Stimulated activated CD4-positive, alpha-beta T cell treated with anti-CD3 and anti-CD28 coated beads, Interleukin-4, amount 100 ng/mL, for 24 hours (primary cell): Measurements from ENCODE around the gene IMP4.
A peak's percentile ranks its signal among the peaks of the same experiment; 100 is the strongest.

Source experiments
- DNase-seq: peaks from one replicate; pipeline ENCODE4 v3.0.0-alpha.2; 2020

Gene IMP4

GRCh38 chr2:130358420-130359350, 16.0 kb downstream of the IMP4 start:
- no peak for DNase-seq

- no peak for DNase-seq
Observed at GRCh38 chr2:130359466-130359865, 16.8 kb downstream of the IMP4 start.

- DNase-seq = no peak
Observed at GRCh38 chr2:130363479-130363878, 20.8 kb downstream of the IMP4 start.

- DNase-seq = no peak
Observed at GRCh38 chr2:130365075-130365474, 22.4 kb downstream of the IMP4 start.

- no peak for DNase-seq
Observed at GRCh38 chr2:130365963-130366362, 23.3 kb downstream of the IMP4 start.

GRCh38 chr2:130366720-130367119, 24.0 kb downstream of the IMP4 start:
- DNase-seq = no peak

GRCh38 chr2:130368786-130369185, 26.1 kb downstream of the IMP4 start:
- no peak for DNase-seq

- DNase-seq = no peak
Observed at GRCh38 chr2:130369311-130369964, 26.7 kb downstream of the IMP4 start.

- DNase-seq = no peak
Observed at GRCh38 chr2:130369965-130370341, 27.3 kb downstream of the IMP4 start.

- peak; percentile 30 for DNase-seq
Observed at GRCh38 chr2:130370490-130370889, 27.8 kb downstream of the IMP4 start.

GRCh38 chr2:130371723-130372054, 29.0 kb downstream of the IMP4 start:
- no peak for DNase-seq

GRCh38 chr2:130372055-130372832, 29.5 kb downstream of the IMP4 start:
- peak; percentile 75 for DNase-seq

GRCh38 chr2:130372833-130373807, 30.4 kb downstream of the IMP4 start:
- no peak for DNase-seq

- no peak for DNase-seq
Observed at GRCh38 chr2:130373808-130374365, 31.2 kb downstream of the IMP4 start.

- no peak for DNase-seq
Observed at GRCh38 chr2:130374587-130375290, 32.0 kb downstream of the IMP4 start.

- DNase-seq = no peak
Observed at GRCh38 chr2:130375291-130376266, 32.9 kb downstream of the IMP4 start.

GRCh38 chr2:130376433-130377293, 34.0 kb downstream of the IMP4 start:
- no peak for DNase-seq

- no peak for DNase-seq
Observed at GRCh38 chr2:130377491-130377890, 34.8 kb downstream of the IMP4 start.
